ENCODE measurements around the gene DNAJA4. TPM values are rescaled to one million over a fixed set of nuclear protein-coding genes. Genes with fewer than 3 reads are reported as not detected.

DNAJA4 gene
- total and polyA plus RNA-seq, 2 of the 8 experiments (the other 6 are each of a cell fraction or from before 2014, with no cell fraction given): 3.6 to 6.2 TPM

DNA sequence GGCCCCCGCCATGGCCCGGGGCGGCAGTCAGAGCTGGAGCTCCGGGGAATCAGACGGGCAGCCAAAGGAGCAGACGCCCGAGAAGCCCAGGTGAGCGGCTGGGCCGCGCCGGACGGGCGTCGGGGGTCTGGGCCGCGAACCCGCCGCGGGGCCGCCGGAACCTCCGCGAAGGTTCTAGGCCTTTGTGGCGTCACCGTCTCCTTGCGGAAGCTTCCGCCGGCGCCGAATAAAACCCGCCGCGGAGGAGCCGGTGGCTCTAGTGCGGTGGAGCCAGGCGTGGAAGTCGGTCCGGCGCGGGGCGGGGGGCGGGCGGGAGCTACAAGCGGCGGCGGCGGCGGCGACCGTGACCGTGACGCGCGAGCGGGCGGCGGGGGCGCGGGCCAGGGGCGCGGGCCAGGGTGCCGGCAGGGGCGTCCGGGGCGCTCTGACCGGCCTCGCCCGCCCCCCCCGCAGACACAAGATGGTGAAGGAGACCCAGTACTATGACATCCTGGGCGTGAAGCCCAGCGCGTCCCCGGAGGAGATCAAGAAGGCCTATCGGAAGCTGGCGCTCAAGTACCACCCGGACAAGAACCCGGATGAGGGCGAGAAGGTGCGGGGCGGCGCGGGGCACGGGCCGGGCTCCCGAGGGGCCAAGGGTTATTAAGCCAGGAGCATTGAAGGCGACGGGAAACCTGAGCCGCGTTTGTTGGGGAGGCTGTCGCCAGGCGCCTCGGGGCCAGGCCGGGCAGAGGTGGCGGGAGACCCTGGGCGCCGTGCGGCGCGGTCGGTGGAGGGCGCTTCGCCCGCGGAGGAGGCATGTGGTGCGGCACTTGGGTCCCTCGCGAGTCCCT lies at the start of gene DNAJA4 (continued):
- TF ChIP-seq RXRA (IDR thresholded peaks at IDR 0.05; ENCODE audit: insufficient read depth, low read depth, low read length) (no peak), SRF (IDR thresholded peaks at IDR 0.05; ENCODE audit: low read depth, low read length) (no peak), KDM5A (IDR thresholded peaks at IDR 0.05; ENCODE audit: low read length) (no peak), ASH2L (IDR thresholded peaks at IDR 0.05; ENCODE audit: low read length) (peak; percentile 52), BCL11A (IDR thresholded peaks at IDR 0.05; ENCODE audit: low read depth in 2 of 2, low read length in 2 of 2) (no peak), EP300 (IDR thresholded peaks at IDR 0.05; ENCODE audit: borderline replicate concordance in 1 of 2, low read depth in 2 of 2, low read length in 2 of 2) (no peak), TBP (IDR thresholded peaks at IDR 0.05; ENCODE audit: low read depth, low read length) (peak; percentile 66; the same call in 1 of the 2 replicates), TAF1 (IDR thresholded peaks at IDR 0.05; ENCODE audit: low read depth, low read length) (peak; percentile 60; the same call in 1 of the 2 replicates), TEAD4 (IDR thresholded peaks at IDR 0.05; ENCODE audit: low read depth, low read length) (no peak), CBX5 (IDR thresholded peaks at IDR 0.05; ENCODE audit: low read depth, low read length) (no peak), SIN3A (conservative IDR thresholded peaks at IDR 0.05 in 1 of 2, IDR thresholded peaks at IDR 0.05 in 1 of 2; ENCODE audit: low read depth in 1 of 2, low read length in 2 of 2) (no peak), RNF2 (IDR thresholded peaks at IDR 0.05; ENCODE audit: borderline replicate concordance, low read depth, low read length, missing control alignments, poor library complexity, severe bottlenecking) (no peak), PHF8 (conservative IDR thresholded peaks at IDR 0.05; ENCODE audit: low read depth, low read length) (no peak; the same call in 1 of the 2 replicates), RFX5 (IDR thresholded peaks at IDR 0.05; ENCODE audit: borderline replicate concordance, low read depth, low read length) (no peak)
- TF ChIP-seq, protein P1, sequence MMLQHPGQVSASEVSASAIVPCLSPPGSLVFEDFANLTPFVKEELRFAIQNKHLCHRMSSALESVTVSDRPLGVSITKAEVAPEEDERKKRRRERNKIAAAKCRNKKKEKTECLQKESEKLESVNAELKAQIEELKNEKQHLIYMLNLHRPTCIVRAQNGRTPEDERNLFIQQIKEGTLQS (IDR thresholded peaks at IDR 0.05; ENCODE audit: insufficient read depth, low read depth, low read length): no peak
- TF ChIP-seq, protein P2, sequence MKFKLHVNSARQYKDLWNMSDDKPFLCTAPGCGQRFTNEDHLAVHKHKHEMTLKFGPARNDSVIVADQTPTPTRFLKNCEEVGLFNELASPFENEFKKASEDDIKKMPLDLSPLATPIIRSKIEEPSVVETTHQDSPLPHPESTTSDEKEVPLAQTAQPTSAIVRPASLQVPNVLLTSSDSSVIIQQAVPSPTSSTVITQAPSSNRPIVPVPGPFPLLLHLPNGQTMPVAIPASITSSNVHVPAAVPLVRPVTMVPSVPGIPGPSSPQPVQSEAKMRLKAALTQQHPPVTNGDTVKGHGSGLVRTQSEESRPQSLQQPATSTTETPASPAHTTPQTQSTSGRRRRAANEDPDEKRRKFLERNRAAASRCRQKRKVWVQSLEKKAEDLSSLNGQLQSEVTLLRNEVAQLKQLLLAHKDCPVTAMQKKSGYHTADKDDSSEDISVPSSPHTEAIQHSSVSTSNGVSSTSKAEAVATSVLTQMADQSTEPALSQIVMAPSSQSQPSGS (IDR thresholded peaks at IDR 0.05; ENCODE audit: low read length): no peak
- TF ChIP-seq, protein P3, sequence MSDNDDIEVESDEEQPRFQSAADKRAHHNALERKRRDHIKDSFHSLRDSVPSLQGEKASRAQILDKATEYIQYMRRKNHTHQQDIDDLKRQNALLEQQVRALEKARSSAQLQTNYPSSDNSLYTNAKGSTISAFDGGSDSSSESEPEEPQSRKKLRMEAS (IDR thresholded peaks at IDR 0.05): peak; percentile 85
